Hematopoietic multipotent progenitor cell treated with erythropoietin and hydrocortisone succinate and interleukin-3 and kit ligand, for 4 days (in vitro differentiated cells): ENCODE data around the gene ETFB.
A peak's percentile ranks its signal among the peaks of the same experiment; 100 is the strongest.

Experiments used
- DNase-seq: peaks from one replicate; pipeline ENCODE4 v3.0.0-alpha.2; 2015

ETFB gene

GRCh38 chr19:51327066-51328001 is 38.9 kb downstream of the ETFB start:
- DNase-seq, result peak; percentile 92

- peak; percentile 25 for DNase-seq
Measured at GRCh38 chr19:51326216-51327065, 39.7 kb downstream of the ETFB start.

DNA sequence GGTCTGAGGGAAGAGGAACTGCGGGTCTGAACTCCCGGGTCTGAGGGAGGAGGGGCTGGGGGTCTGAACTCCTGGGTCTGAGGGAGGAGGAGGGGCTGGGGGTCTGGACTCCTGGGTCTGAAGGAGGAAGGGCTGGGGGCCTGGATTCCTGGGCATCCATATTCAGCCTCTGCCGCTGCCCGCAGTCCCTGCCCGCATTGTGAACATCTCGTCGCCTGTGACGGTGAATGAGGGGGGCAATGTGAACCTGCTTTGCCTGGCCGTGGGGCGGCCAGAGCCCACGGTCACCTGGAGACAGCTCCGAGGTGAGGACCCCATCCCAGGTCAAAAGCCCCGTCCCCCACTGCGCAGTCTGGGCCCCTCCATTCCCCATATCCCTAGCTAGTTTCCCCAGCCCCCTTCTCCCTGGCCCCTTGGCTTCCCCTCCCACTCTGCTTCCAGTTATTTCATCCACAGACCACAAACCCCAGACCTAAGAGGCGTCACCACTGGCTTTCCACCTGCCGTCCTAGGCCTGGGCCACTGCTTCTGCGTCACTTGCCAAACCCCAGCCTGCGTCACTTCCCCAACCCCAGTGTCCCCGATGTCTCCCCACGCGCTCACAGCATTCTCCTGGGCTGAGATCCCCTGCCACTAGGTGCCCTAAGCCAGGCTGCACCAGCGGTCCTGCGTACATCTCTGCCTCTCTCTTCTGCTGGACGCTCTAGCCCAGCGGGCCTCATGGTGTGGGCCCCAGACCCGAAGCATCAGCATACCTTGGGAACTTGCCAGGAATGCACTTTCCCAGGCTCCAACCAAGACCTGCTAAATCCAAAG is 40.8 kb downstream of the ETFB start:
- peak; percentile 58 for DNase-seq

DNA sequence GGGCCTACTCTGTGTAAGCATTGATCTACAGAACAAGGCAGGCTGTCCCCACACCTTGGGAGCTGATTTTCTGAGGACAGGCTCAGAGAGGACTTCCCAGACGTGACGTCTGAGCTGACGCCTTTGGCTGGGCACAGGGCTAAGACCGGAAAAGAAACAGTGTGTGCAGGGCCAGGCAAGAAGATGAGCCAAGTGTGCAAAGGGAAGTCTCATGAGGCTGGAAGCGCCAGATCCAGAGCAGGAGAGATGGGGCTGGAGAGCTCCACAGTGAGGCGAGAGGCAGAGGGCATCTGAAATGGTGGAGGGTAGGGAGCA is 42.1 kb downstream of the ETFB start:
- no peak for DNase-seq

GRCh38 chr19:51323481-51324166 is 42.6 kb downstream of the ETFB start:
- DNase-seq, result no peak

DNA sequence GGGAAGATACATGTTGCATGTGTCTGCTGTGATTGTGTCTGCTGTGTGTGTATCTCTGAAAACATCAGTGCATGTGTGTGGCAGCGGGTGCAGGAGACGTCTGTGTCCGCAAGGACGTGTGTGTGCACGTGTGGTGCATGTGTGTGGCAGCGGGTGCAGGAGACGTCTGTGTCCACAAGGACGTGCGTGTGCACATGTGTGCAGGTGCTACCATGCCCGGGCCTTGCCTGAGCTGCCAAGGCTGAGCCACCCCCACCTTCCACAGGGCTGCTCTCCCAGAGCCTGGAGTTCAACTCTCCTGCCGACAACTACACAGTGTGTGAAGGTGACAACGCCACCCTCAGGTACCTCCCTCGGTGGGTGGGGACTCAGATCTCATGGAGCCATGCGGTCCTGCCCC is 44.4 kb downstream of the ETFB start:
- DNase-seq, result no peak

- no peak for DNase-seq
Measured at GRCh38 chr19:51320280-51320657, 45.9 kb downstream of the ETFB start.

DNA sequence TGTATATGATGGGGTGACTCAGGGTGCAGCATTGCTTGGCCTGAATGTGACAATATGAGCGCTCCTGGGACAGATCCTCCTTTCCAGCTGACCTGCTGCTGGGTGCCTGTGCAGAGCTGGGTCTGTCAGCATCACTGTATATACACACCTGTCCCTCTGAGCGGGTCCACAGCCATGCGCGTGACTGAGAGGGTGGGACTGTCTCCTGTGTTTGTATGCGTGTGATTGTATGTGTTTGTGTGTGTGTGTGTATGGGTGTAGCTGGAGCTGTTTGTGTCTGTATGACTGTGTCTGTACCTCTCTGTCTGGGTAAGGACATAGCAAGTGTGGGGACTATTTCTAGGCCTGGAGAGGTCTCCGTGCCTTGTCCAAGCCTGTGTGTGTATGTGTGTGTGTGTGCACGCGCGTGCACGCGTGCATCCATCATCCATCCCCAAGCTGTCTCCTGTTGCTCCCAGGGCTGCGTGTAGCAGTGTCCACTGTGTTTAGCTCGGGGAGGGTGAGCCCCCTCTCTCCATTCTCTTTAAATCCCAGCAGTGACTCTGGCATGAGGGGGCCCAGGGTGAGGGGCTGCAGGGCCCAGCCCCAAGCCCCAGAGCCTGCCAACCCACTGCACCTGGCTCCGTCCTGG is 46.4 kb downstream of the ETFB start:
- DNase-seq, result no peak

- DNase-seq, result peak; percentile 42
Measured at GRCh38 chr19:51318687-51319648, 47.2 kb downstream of the ETFB start.

- DNase-seq, result no peak
Measured at GRCh38 chr19:51317968-51318367, 48.2 kb downstream of the ETFB start.

DNA sequence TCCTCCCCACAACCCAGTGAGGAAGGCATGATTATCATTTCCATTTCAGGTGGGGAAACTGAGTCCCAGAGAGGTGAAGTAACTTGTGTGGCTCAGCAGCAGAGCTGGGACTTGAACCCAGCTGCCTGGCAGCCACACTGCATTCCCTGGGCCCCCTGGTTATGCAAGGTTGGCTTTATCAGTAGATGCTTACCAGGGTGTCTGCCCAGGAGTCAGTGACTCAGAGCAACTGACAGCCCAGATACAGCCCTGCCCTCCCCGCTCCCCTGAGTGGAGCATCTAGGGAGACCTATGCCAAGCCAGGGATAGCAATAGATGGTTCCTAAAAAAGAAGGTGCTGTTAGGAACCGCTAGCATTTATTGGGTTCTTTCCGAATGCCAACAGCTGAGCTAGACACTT is 48.8 kb downstream of the ETFB start:
- peak; percentile 56 for DNase-seq

DNA sequence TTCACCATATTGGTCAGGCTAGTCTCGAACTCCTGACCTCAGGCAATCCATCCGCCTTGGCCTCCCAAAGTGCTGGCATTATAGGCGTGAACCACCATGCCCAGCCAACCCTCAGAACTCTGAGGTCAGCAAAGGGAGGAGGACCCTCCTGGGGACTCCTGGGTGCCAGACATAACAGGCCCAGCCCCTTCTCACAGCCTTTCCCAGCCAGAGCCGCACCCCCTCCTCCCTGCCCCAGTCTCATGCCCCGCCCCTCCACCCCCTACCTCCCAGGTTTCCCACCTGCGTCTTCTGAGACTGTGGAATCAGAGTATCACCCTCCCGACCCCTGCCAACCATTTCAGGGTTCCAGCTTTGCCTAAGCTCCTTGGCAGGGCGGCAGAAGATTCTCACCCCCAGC is 49.5 kb downstream of the ETFB start:
- DNase-seq, result no peak

DNA sequence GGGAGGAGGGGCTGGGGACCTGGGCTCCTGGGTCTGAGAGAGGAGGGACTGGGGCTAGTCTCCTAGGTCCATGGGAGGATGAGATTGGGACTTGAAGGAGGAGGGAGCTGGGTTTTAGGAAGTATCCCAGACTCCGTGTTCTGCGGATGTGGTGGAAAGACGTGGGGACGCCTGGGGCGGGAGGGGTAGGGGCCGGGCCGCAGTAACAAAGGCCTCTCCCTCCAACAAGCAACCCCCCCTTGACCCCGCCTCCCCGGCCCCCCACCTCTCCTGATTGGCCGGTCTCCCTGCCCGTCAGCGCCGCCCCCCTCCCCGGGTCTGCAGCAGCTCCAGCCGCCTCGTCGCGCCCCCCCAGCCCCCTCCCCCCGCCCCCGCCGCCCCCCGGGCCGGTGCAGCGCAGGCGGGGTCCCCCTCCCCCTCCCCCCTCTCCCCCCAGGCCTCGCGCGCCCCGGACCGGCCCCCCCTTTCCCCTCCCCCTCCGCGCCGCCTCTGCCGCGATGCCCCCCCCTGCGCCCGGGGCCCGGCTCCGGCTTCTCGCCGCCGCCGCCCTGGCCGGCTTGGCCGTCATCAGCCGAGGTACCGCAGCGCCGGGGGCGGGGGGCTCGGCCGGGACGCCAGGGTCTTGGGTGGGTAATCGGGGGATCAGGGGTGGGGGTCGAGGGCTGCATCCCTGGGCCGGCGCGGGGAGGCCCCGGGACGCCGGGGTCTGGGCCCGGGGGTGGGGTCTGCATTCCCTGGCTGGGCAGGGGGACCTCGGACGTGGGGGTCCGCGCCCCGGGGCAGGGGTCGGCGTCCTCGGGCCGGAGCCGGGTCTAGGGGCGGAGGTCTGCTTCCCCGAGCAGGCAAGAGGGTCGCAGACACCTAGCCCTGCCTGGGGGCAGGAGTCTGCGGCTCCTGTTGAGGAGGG is 54.6 kb downstream of the ETFB start, which contains the start of gene IGLON5:
IGLON5 (plus strand) TSS at position 294 of the 907 bp plus-strand sequence; CDS start at position 498, 204 bp downstream.
- no peak for DNase-seq

GRCh38 chr19:51305479-51305878 is 60.7 kb downstream of the ETFB start:
- no peak for DNase-seq

- no peak for DNase-seq
Measured at GRCh38 chr19:51301266-51301665, 64.9 kb downstream of the ETFB start.

DNA sequence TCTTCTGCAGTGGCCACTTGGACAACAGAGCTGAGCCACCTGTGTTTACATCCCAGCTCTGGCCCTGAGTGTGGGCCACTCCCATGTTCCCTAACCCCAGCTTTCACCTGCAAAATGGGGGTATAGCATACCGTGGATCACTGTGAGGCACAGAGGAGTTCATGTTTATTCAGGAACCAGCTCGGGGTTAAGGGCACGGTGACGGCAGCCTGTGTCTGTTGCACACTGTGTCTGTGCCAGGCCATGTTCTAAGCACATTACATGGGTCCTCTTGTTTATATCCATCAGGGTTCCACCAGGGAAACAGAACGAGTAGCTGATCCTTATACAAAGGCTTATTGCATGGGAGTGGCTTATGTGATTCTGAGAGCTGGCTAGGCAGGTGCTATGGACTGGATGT is 68.8 kb downstream of the ETFB start:
- DNase-seq, result no peak

- DNase-seq, result peak; percentile 37
Measured at GRCh38 chr19:51296336-51297093, 69.7 kb downstream of the ETFB start.

DNA sequence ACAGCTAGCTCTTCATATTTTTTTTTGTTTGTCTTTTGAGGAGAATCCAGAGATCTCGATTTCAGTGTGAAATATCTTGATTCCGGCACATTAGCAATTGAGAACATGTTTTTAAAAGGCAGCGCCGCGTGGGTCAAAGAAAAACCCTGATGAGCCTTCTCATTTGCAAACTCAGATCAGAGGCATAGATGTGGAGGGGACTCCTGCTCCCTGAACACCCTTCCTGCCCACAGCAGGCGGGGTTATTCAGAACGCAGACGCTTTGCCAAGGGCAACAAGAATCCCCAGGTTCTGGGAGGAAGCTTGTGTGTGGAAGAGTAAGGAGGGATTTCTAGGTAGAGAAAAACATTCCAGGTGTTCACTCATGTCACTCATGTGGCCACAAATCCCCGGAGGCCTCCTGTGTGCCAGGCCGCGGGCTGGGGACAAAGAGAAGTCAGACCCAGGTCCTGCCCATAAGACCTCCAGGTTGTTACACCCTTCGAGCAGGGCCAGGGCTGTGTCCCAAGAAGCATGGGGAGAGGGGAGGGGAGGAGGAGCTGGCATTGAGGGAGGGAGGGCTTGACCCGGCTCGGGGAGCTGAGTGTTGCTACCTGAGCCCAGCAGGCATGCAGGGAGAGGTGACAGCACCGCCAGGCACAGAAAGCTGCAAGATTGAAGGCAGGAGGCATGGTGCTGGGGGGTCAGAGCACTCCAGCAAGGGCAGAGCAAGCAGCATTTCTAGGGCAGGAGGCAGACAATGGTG is 70.6 kb downstream of the ETFB start:
- DNase-seq, result no peak
